Measurements from ENCODE around the gene HLA-DOA.

Gene HLA-DOA

DNA sequence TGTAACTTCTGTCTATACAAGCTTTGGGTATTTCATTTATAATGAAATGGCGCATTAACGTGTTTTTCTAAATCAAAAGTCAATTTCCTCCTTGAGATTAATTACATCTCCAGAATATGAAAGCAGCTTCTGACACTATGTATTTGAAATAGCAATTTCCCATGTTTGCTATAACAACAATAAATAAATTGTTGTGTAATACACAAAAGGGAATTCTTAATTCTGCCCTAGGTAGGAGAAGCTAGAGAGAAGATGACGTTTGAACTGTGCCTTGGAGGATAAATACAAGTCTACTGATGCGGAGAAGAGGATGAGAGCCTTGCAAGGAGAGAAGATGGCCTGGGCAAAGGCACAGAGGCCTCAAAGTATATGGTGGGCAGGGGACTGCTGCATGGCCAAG is 7.6 kb upstream of the HLA-DOA start:
- no peak for DNase-seq (ENCODE audit: low spot score)

DNA sequence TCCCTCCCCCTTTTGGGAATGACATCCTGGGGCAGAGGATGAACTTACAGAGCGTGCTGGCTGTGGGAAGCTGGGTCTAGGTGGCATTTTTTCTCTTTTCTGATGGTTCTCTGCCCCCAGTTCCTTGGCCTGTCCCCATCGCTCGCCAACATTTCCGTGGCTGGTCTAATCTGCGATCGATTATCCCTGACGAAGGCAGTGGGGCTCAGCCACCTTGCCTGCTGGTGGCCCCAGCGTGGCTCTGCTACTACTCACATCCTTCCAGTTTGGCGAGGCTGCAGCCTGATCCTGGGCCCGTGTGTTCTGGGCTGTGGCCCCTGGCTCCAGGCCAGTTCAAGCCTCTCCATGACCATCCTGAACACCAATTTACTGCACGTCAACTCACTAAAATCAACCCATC is 6.4 kb upstream of the HLA-DOA start:
- no peak for DNase-seq (ENCODE audit: low spot score)

- DNase-seq (ENCODE audit: low spot score), result peak; percentile 80
These were observed 5.6 kb upstream of the HLA-DOA start for GRCh38 chr6:33014841-33015634.

DNA sequence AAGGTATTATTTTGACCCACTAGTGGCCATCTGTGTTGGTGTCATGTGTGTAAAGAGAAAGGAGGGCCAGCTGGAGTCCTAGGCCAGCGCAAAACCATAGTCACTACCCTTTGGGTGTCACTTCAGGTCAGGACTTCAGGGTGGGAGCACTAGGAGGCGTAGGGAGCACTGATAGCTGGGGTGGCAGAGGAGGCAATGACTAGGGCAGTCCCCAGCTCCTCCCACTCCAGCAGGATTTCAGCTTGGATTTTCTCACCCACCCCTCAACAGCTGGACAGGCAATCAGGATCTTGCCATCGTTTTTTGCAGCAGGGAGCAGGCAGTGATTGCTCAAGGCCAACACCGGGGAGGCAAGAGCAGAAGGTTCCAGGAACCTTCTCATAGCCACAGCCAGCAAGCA is 4.2 kb upstream of the HLA-DOA start:
- DNase-seq (ENCODE audit: low spot score), result no peak

DNA sequence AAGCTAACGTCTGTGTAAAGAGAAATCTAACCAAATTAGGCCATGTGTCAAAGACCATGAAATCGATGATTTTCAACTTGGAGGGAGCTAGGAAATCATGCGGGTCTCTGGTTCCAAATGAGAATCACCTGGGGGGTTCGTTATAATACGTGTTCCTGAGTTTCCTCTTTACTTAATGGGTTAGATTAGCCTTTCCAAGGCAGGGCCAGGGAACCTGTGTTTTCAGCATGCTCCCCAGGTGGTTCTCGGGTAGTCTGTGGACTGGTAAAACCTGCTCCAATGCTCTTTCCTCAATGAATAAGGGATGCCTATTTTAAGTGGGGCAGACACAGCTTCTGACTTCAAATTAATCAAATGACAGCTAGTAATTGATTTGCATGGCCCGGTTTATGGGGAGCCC is 965 bp upstream of the HLA-DOA start:
- no peak for DNase-seq (ENCODE audit: low spot score)

- DNase-seq (ENCODE audit: low spot score), result no peak
These were observed 1.5 kb downstream of the HLA-DOA start for GRCh38 chr6:33007831-33008400.

GRCh38 chr6:33004940-33005339 is 4.5 kb downstream of the HLA-DOA start:
- DNase-seq (ENCODE audit: low spot score), result no peak

GRCh38 chr6:33001685-33002084 is 7.7 kb downstream of the HLA-DOA start:
- no peak for DNase-seq (ENCODE audit: low spot score)

DNA sequence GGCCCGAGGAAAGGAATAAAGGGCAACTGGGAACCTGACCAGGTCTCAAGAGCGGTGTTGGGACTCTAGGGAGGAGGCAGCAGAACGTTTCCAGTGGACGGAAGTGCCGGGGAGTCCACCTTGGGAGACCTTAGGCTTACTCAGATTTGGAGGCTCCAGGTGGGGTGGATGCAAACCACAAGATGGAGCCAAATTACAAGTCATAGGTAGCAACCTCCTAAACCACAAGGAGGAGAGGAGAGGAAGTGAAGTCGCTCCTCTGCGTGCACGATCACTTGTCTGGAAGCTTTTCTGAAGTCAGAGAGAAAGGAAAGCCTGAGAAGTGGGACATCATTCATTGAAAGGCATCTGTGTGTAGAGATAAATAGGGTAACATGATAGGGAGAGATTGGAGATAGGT is 9.3 kb downstream of the HLA-DOA start:
- peak; percentile 30 for DNase-seq (ENCODE audit: low spot score)

GRCh38 chr6:32995448-32995847 is 13.9 kb downstream of the HLA-DOA start:
- DNase-seq (ENCODE audit: low spot score), result no peak

DNA sequence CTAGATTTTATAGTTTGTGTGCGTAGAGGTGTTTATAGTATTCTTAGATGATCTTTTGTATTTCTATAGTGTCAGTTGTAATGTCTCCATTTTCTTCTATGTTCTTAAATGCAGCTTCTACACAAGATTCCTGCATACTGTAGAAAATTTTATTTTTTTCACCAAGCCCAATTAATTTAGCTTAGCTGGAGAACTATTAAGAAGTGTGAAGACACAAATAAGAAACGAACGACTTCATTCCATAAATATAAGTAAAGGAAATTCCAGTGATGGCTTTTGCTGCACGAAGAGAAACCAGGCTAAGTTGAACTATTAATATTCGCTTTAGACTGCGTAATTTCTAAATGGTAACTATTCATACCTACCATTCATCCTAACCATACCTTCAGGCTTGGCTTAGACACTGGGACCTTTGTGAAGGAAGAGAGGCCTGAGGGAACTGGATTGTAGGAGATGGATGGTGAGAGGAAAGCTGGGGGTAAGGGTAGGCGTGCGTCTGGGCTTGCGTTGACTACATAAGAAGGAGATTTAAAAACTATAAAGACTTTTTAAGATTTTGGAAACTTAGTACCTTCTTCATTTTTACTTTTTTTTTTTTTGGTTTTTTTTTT is 15.9 kb downstream of the HLA-DOA start:
- no peak for DNase-seq (ENCODE audit: low spot score)

DNA sequence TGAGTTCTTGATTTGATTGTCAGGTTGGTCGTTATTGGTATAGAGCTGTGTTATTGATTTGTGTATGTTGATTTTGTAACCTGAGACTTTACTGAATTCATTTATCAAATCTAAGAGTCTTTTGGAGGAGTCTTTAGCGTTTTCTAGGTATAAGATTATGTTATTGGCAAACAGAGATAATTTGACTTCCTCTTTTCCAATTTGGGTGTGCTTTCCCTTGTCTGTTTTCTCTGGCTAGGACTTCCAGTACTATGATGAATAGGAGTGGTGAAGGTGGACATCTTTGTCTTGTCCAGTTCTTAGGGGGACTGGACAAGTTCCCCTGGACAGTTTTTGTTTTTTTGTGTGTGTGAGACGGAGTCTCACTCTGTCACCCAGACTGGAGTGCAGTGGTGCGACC is 17.4 kb downstream of the HLA-DOA start:
- no peak for DNase-seq (ENCODE audit: low spot score)

DNA sequence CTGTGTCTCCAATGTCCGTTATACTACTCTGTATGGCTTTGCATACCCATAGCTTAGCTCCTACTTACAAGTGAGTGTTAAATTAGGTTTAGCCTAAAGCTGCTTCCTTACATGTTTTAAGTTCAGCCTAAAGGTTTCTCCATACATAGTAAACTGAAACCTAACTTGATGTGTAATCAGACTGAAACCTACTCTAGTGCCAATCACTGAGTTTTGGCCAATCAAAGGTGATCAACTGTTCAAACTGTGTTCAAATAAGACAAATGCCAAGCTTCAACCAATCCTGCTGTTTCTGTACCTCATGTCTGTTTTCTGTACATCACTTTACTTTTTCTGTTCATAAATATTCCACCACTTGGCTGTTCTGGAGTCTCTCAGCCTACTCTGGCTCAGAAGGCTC is 20.0 kb downstream of the HLA-DOA start:
- no peak for DNase-seq (ENCODE audit: low spot score)

GRCh38 chr6:32984622-32985389 is 24.6 kb downstream of the HLA-DOA start:
- peak; percentile 90 for DNase-seq (ENCODE audit: low spot score)

DNA sequence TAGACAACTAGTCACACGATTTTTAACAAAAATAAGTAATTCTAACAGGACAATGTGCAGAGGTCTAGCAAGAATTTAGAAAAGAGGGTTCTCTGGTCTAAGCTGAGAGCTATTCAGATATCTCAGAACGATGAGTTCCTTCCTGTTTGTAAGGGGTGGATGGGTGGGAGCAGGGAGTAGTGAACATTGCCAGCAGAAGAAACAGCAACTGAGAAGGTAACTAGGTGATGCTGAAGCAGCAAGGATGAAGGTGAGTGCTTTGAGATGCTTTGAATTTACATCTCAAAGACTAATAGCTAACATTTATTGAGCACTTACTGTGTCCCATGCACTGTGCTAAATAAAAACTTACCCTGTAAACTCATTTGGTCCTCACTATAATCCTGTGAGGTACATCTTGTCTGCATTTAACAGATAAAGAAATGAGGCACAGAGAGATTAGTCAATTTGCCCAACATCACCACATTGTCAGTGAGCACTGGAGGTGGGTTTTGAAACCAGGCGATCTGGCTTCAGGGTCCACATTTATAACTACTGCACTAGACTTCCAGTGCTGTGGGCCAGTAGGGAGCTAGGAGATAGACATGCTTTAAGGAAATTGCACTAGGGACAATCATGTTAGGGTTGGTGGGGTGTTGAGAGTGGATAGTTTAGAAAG is 25.3 kb downstream of the HLA-DOA start:
- no peak for DNase-seq (ENCODE audit: low spot score)

DNA sequence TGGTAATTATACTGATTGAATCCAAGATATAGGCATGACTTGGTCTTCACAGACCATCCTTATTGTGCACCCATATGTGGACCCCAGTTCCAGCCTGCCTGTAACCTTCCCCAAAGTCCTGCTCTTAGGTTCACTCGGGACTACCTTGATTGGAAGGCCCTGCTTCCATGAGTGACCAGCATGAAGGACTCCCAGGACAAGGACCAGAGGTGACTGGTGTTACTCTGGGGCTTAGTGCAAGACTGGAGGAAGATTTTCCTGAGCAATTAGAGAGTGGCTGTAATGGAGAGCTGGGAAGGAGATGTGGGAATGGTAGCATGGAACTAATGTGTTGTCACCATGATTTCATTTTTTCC is 25.9 kb downstream of the HLA-DOA start:
- no peak for DNase-seq (ENCODE audit: low spot score)

GRCh38 chr6:32982702-32983492 is 26.5 kb downstream of the HLA-DOA start:
- DNase-seq (ENCODE audit: low spot score), result no peak

- DNase-seq (ENCODE audit: low spot score), result peak; percentile 22
These were observed 27.2 kb downstream of the HLA-DOA start for GRCh38 chr6:32982084-32982701.

DNA sequence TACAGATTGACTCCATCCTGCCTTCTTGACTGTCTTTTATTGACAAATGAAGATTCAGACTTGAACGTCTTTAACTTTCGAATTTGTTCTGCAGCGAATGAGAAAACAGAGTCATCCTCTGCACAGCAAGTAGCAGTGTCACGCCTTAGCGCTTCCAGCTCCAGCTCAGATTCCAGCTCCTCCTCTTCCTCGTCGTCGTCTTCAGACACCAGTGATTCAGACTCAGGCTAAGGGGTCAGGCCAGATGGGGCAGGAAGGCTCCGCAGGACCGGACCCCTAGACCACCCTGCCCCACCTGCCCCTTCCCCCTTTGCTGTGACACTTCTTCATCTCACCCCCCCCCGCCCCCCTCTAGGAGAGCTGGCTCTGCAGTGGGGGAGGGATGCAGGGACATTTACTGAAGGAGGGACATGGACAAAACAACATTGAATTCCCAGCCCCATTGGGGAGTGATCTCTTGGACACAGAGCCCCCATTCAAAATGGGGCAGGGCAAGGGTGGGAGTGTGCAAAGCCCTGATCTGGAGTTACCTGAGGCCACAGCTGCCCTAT is 28.8 kb downstream of the HLA-DOA start:
- no peak for DNase-seq (ENCODE audit: low spot score)

GRCh38 chr6:32979720-32980487 is 29.5 kb downstream of the HLA-DOA start:
- no peak for DNase-seq (ENCODE audit: low spot score)

All from RKO (cell line).